ENCODE results near the gene ZC3H18. TPM values are rescaled to one million over a fixed set of nuclear protein-coding genes. Genes with fewer than 3 reads are reported as not detected.
A peak's percentile ranks its signal among the peaks of the same experiment; 100 is the strongest.

The ZC3H18 gene
- total RNA-seq, 6 experiments from 2014 or later, result 8.7 to 22.8 (median 16.4) TPM

DNA sequence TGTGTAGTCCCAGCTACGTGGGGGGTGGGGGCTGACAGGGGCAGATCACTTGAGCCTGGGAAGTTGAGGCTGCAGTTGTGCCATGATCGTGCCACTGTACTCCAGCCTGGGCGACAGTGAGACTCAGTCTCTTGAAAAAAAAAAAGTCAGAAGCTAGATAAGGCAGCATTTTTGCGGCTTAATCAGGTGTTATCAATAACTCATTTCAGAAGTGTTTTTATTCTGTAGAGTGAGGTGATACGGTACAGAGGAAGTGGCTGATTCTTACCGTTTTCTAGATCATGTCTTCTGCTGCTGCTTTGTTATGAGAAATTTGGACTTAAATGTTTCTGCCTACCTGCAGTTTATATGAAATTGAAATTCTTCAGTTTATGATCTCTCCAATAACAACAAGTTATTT is 18.6 kb downstream of the ZC3H18 start:
- TF ChIP-seq, protein P1, sequence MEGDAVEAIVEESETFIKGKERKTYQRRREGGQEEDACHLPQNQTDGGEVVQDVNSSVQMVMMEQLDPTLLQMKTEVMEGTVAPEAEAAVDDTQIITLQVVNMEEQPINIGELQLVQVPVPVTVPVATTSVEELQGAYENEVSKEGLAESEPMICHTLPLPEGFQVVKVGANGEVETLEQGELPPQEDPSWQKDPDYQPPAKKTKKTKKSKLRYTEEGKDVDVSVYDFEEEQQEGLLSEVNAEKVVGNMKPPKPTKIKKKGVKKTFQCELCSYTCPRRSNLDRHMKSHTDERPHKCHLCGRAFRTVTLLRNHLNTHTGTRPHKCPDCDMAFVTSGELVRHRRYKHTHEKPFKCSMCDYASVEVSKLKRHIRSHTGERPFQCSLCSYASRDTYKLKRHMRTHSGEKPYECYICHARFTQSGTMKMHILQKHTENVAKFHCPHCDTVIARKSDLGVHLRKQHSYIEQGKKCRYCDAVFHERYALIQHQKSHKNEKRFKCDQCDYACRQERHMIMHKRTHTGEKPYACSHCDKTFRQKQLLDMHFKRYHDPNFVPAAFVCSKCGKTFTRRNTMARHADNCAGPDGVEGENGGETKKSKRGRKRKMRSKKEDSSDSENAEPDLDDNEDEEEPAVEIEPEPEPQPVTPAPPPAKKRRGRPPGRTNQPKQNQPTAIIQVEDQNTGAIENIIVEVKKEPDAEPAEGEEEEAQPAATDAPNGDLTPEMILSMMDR (IDR thresholded peaks at IDR 0.05), result no peak
- TF ChIP-seq POLR2A (IDR thresholded peaks at IDR 0.05), result no peak
- H3K4me3 ChIP-seq, result no peak overlapping the region
- H3K4me1 ChIP-seq, result no peaks in the 10 kb centered on the region
- intact Hi-C loops (cut with DNase I), result no loop called here
- H3K9me3 ChIP-seq, result no peaks in the 10 kb centered on the region
- H3K27me3 ChIP-seq, result no peaks in the 10 kb centered on the region
- peaks cover 0 to 36% (median 13%) of the 10 kb centered on the region in 4 donors for H3K36me3 ChIP-seq
- ATAC-seq (no peak), DNase-seq (no peak)
- H3K27ac ChIP-seq, result no peak overlapping the region
- 76% methylated on average over 6 of the region's 6 CpGs for WGBS (ENCODE audit: insufficient coverage, low coverage, low lambda C conversion rate, missing lambda C conversion rate)

DNA sequence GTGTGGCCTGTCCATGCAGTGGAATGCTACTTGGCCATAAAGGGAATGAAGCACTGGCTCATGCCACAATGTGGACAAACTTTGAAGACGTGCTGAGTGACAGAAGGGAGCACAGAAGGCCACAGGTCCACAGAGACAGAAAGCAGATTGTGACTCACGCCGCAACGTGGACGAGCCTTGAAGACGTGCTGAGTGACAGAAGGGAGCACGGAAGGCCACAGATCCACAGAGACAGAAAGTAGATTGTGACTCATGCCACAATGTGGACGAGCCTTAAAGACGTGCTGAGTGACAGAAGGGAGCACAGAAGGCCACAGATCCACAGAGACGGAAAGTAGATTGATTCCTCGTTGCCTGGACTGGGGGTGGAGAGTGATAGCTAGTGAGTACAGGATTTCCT is 19.2 kb downstream of the ZC3H18 start:
- intact Hi-C loops (cut with DNase I), result no loop called here
- 70% methylated on average over 9 of the region's 11 CpGs for WGBS (ENCODE audit: insufficient coverage, low coverage, low lambda C conversion rate, missing lambda C conversion rate)
- TF ChIP-seq, protein P1 (IDR thresholded peaks at IDR 0.05), result no peak
- no peak for TF ChIP-seq POLR2A (IDR thresholded peaks at IDR 0.05)
- no peaks in the 10 kb centered on the region for H3K27me3 ChIP-seq
- ATAC-seq (no peak), DNase-seq (no peak)
- no peaks in the 10 kb centered on the region for H3K4me1 ChIP-seq
- H3K9me3 ChIP-seq, result no peaks in the 10 kb centered on the region
- no peak overlapping the region for H3K27ac ChIP-seq
- peaks cover 0 to 36% (median 13%) of the 10 kb centered on the region in 4 donors for H3K36me3 ChIP-seq
- H3K4me3 ChIP-seq, result no peak overlapping the region

DNA sequence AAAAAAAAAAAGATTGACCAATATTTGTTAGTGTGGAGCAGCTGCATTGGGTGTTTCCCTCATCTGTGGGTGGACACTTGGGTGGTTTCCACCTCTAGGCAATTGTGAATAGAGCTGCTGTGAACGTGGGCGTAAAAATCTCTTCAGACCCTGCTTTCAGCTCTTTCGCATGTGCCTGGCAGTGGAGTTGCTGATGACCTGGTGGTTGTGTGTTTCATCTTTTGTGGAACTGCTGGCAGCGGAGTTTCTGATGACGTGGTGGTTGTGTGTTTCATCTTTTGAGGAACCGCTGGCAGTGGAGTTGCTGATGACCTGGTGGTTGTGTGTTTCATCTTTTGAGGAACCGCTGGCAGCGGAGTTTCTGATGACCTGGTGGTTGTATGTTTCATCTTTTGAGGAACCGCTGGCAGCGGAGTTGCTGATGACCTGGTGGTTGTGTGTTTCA is 21.4 kb downstream of the ZC3H18 start:
- intact Hi-C loops (cut with DNase I), result no loop called here
- DNase-seq (peak in 1 of 3 donors; percentile 64), ATAC-seq (peak in 1 of 4 donors; percentile 81)
- H3K4me3 ChIP-seq, result no peak overlapping the region
- no peak overlapping the region for H3K27ac ChIP-seq
- no peak for TF ChIP-seq POLR2A (IDR thresholded peaks at IDR 0.05)
- TF ChIP-seq, protein P1 (IDR thresholded peaks at IDR 0.05), result no peak
- no peaks in the 10 kb centered on the region for H3K9me3 ChIP-seq
- H3K36me3 ChIP-seq, result peaks cover 0 to 32% (median 13%) of the 10 kb centered on the region in 4 donors
- H3K4me1 ChIP-seq, result no peaks in the 10 kb centered on the region
- WGBS (ENCODE audit: insufficient coverage, low coverage, low lambda C conversion rate, missing lambda C conversion rate), result 32% methylated on average over 5 of the region's 10 CpGs
- H3K27me3 ChIP-seq, result no peaks in the 10 kb centered on the region

DNA sequence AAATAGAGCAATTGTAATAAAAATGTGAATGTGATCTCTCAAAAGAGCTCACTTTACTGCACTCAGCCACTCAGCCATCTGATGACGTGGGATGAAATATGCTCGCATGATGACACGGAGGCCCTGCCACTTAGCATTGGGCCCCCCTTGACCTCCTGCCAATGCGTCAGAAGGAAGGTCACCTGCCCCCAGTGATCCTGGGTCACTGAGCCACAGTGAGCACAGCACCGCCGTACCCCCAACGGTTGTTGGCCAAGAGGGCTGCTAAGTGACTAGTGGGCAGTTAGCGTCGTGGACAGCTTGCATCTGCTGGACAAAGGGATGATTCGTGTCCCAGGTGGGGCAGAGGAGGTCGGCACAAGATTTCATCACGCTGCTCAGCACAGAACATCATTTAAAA is 22.9 kb downstream of the ZC3H18 start:
- no peak overlapping the region for H3K27ac ChIP-seq
- H3K36me3 ChIP-seq, result peaks cover 0 to 20% (median 5%) of the 10 kb centered on the region in 4 donors
- H3K27me3 ChIP-seq, result no peaks in the 10 kb centered on the region
- WGBS (ENCODE audit: insufficient coverage, low coverage, low lambda C conversion rate, missing lambda C conversion rate), result 93% methylated on average over 8 of the region's 12 CpGs
- H3K9me3 ChIP-seq, result no peaks in the 10 kb centered on the region
- no peak overlapping the region for H3K4me3 ChIP-seq
- TF ChIP-seq, protein P1 (IDR thresholded peaks at IDR 0.05), result no peak
- intact Hi-C loops (cut with DNase I), result no loop called here
- H3K4me1 ChIP-seq, result peaks cover 0 to 10% (median 4%) of the 10 kb centered on the region in 4 donors
- ATAC-seq (no peak), DNase-seq (no peak)

DNA sequence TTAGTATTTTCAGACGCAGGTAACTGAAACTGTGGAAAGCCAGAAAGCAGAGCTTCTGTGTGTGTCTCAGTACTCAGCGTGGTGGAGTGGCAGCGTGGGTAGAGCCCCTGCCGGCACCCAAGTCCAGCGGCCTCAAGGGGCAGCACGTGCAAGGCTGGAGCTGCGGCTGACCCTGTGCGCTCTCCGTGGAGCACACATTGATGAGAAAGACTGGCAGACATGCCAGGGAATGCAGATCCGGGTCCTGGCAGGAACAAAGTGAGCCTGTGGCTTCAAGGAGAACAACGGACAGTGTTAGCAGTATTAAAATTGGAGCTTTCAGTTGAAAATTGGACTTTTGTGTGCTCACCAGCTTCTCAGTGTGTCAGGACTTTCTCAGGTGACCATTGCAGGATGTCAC is 23.3 kb downstream of the ZC3H18 start:
- intact Hi-C loops (cut with DNase I), result no loop called here
- H3K27ac ChIP-seq, result no peak overlapping the region
- H3K9me3 ChIP-seq, result no peaks in the 10 kb centered on the region
- TF ChIP-seq, protein P1 (IDR thresholded peaks at IDR 0.05), result no peak
- WGBS (ENCODE audit: insufficient coverage, low coverage, low lambda C conversion rate, missing lambda C conversion rate), result 88% methylated on average over 6 of the region's 11 CpGs
- no peak for DNase-seq
- no peaks in the 10 kb centered on the region for H3K27me3 ChIP-seq
- H3K36me3 ChIP-seq, result peaks cover 0 to 17% (median 4%) of the 10 kb centered on the region in 4 donors
- ATAC-seq, result no peak
- H3K4me3 ChIP-seq, result no peak overlapping the region
- H3K4me1 ChIP-seq, result peaks cover 0 to 11% (median 5%) of the 10 kb centered on the region in 4 donors

Data from right lobe of liver (tissue), 6 donors.